HepG2 (cell line): ENCODE results near the gene C1QTNF1. TPM values are rescaled to one million over a fixed set of nuclear protein-coding genes. Genes with fewer than 3 reads are reported as not detected.
A peak's percentile ranks its signal among the peaks of the same experiment; 100 is the strongest.

ENCODE experiments used
- CCAR2 ChIP-seq: fragments of 200-400 bp; formaldehyde crosslinking; optimal IDR thresholded peaks from 2 replicates; pipeline ENCODE3; 2018; ENCODE audit warnings: low read depth, mild to moderate bottlenecking, low read length, moderate library complexity
- CEBPB ChIP-seq: IDR thresholded peaks from 2 replicates; pipeline ENCODE4 v1.6.1; 2011; ENCODE audit warnings: low read depth, low read length, improper control_type of control experiment, borderline replicate concordance
- ETV6 ChIP-seq: sonication (generic); formaldehyde crosslinking; conservative IDR thresholded peaks from 2 replicates; pipeline ENCODE4 v1.4.0; 2020; ENCODE audit warnings: missing genetic modification reagents
- HHEX ChIP-seq: IDR thresholded peaks from 2 replicates; pipeline ENCODE4 v1.6.1; 2016; ENCODE audit warnings: control low read depth
- HNRNPH1 ChIP-seq: fragments of 200-400 bp; formaldehyde crosslinking; optimal IDR thresholded peaks from 2 replicates; pipeline ENCODE3; 2017; ENCODE audit warnings: mild to moderate bottlenecking, low read depth, low read length
- HNRNPL ChIP-seq: fragments of 200-400 bp; formaldehyde crosslinking; IDR thresholded peaks from 2 replicates; pipeline ENCODE4 v1.6.1; 2017; ENCODE audit warnings: mild to moderate bottlenecking, low read depth, low read length
- KDM2A ChIP-seq: sonication (generic); formaldehyde crosslinking; IDR thresholded peaks from 2 replicates; pipeline ENCODE4 v1.4.0; 2020; ENCODE audit warnings: low read depth, missing genetic modification reagents, borderline replicate concordance
- KDM5B ChIP-seq: sonication (generic); formaldehyde crosslinking; IDR thresholded peaks from 2 replicates; pipeline ENCODE4 v1.4.0; 2020; ENCODE audit warnings: missing genetic modification reagents, mild to moderate bottlenecking, borderline replicate concordance
- MIXL1 ChIP-seq: IDR thresholded peaks from 2 replicates; pipeline ENCODE4 v1.6.1; 2016
- MTF2 ChIP-seq: sonication (generic); formaldehyde crosslinking; IDR thresholded peaks from 2 replicates; pipeline ENCODE4 v1.5.0; 2020; ENCODE audit warnings: missing genetic modification reagents, borderline replicate concordance
- NFKB2 ChIP-seq: sonication (generic); formaldehyde crosslinking; IDR thresholded peaks from 2 replicates; pipeline ENCODE4 v1.4.0; 2020; ENCODE audit warnings: missing genetic modification reagents, borderline replicate concordance
- PCBP2 ChIP-seq: fragments of 200-400 bp; formaldehyde crosslinking; optimal IDR thresholded peaks from 2 replicates; pipeline ENCODE3; 2018; ENCODE audit warnings: low read length, low read depth; ENCODE audit not compliant: poor library complexity, severe bottlenecking
- SMAD1 ChIP-seq: sonication (generic); formaldehyde crosslinking; IDR thresholded peaks from 2 replicates; pipeline ENCODE4 v1.4.0; 2020; ENCODE audit warnings: missing genetic modification reagents, low read depth, mild to moderate bottlenecking, borderline replicate concordance
- SMARCE1 ChIP-seq: fragments of 450-650 bp; IDR thresholded peaks from 2 replicates; pipeline ENCODE4 v1.6.1; 2017; ENCODE audit warnings: borderline replicate concordance
- ZNF296 ChIP-seq: sonication (generic); formaldehyde crosslinking; conservative IDR thresholded peaks from 2 replicates; pipeline ENCODE4 v1.5.0; 2020; ENCODE audit warnings: mild to moderate bottlenecking, missing genetic modification reagents
- ZNF335 ChIP-seq: sonication (generic); formaldehyde crosslinking; IDR thresholded peaks from 2 replicates; pipeline ENCODE4 v1.4.0; 2020; ENCODE audit warnings: missing genetic modification reagents
- ZNF441 ChIP-seq: sonication (generic); formaldehyde crosslinking; IDR thresholded peaks from 2 replicates; pipeline ENCODE4 v1.7.0; 2021; ENCODE audit warnings: missing genetic modification reagents, borderline replicate concordance
- ZNF557 ChIP-seq: sonication (generic); formaldehyde crosslinking; IDR thresholded peaks from 2 replicates; pipeline ENCODE4 v1.4.0; 2020; ENCODE audit warnings: missing genetic modification reagents
- ZNF572 ChIP-seq: sonication (generic); formaldehyde crosslinking; IDR thresholded peaks from 2 replicates; pipeline ENCODE4 v1.5.1; 2020; ENCODE audit warnings: mild to moderate bottlenecking, missing genetic modification reagents
- ZNF629 ChIP-seq: sonication (generic); formaldehyde crosslinking; conservative IDR thresholded peaks from 2 replicates; pipeline ENCODE4 v1.5.0; 2020; ENCODE audit warnings: missing genetic modification reagents
- ZNF670 ChIP-seq: sonication (generic); formaldehyde crosslinking; IDR thresholded peaks from 2 replicates; pipeline ENCODE4 v1.8.0; 2022; ENCODE audit warnings: mild to moderate bottlenecking, missing genetic modification reagents, borderline replicate concordance
- polyA plus RNA-seq, 8 experiments: library from polyadenylated mRNA; depleted of rRNA in 3 of 8; stranded (reverse) in 7 of 8; unstranded in 1 of 8; fragments of >200 nt; fragmentation: Illumina TruSeq in 4 of 8; extraction: Trizol in 4 of 8; gene quantifications; 2 replicates each; pipeline versions ENCODE4 v1.2.1 to v1.2.3, GENCODE V29; 2011 to 2016; ENCODE audit warnings: low read depth in 4 of 8, missing spikeins in 1 of 8, mixed read lengths in 1 of 8; ENCODE audit not compliant: insufficient read depth in 1 of 8
- total RNA-seq, 5 experiments: library from RNA; depleted of rRNA; stranded (reverse); fragments of >200 nt; fragmentation: Illumina TruSeq; extraction: Trizol; gene quantifications; 2 replicates each; pipeline ENCODE4 v1.2.3, GENCODE V29; 2016; ENCODE audit warnings: low read depth in 1 of 5
- TF ChIP-seq, protein P1 (sequence below): IDR thresholded peaks from 2 replicates; pipeline ENCODE4 v1.6.1; 2016; ENCODE audit warnings: low read depth, missing genetic modification reagents, missing compliant biosample characterization
- TF ChIP-seq, protein P2 (sequence below): sonication (generic); formaldehyde crosslinking; conservative IDR thresholded peaks from 2 replicates; pipeline ENCODE4 v1.4.0; 2020; ENCODE audit warnings: missing genetic modification reagents
- TF ChIP-seq, protein P3 (sequence below): sonication (generic); formaldehyde crosslinking; IDR thresholded peaks from 2 replicates; pipeline ENCODE4 v1.5.0; 2020; ENCODE audit warnings: mild to moderate bottlenecking, low read depth, missing genetic modification reagents, borderline replicate concordance
- TF ChIP-seq, protein P4 (sequence below): sonication (generic); formaldehyde crosslinking; IDR thresholded peaks from 2 replicates; pipeline ENCODE4 v1.4.0; 2020; ENCODE audit warnings: missing genetic modification reagents

The C1QTNF1 gene
- total and polyA plus RNA-seq, 2 of the 13 experiments (the other 11 are each of a cell fraction or from before 2014, with no cell fraction given) = 0.18 to 0.86 TPM

DNA sequence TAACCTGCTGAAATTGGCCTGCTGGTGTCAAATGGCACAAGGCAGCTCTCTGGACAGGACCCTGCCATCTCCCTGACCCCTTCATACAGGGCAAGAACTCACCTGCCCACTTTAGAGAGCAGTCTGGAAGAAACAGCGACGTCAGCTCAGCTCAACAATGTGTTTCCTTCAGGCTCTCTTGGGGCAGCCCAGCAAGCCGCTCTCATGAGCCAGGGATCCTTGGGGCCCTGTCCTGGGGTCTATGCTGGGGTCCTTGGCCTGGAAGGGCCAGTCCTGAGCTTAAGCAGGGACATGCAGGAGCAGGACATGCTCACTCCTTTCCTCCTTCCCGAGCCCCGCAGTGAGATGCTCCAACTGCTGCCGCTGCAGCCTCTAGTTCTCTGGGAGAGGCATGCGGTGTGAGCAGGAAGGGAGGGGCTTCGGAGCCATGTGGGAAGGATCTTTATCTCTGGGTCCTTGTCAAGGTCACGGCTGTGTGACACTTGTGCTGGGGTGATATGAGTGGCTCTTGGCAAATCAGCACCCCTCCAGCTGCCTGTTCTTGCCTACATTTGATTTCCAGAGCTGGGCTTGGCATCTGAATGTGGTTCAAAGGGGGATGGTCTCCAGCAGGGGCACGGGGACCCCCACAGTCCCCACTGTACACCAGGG lies 3.4 kb downstream of the C1QTNF1 start (continued):
- TF ChIP-seq, protein P1, sequence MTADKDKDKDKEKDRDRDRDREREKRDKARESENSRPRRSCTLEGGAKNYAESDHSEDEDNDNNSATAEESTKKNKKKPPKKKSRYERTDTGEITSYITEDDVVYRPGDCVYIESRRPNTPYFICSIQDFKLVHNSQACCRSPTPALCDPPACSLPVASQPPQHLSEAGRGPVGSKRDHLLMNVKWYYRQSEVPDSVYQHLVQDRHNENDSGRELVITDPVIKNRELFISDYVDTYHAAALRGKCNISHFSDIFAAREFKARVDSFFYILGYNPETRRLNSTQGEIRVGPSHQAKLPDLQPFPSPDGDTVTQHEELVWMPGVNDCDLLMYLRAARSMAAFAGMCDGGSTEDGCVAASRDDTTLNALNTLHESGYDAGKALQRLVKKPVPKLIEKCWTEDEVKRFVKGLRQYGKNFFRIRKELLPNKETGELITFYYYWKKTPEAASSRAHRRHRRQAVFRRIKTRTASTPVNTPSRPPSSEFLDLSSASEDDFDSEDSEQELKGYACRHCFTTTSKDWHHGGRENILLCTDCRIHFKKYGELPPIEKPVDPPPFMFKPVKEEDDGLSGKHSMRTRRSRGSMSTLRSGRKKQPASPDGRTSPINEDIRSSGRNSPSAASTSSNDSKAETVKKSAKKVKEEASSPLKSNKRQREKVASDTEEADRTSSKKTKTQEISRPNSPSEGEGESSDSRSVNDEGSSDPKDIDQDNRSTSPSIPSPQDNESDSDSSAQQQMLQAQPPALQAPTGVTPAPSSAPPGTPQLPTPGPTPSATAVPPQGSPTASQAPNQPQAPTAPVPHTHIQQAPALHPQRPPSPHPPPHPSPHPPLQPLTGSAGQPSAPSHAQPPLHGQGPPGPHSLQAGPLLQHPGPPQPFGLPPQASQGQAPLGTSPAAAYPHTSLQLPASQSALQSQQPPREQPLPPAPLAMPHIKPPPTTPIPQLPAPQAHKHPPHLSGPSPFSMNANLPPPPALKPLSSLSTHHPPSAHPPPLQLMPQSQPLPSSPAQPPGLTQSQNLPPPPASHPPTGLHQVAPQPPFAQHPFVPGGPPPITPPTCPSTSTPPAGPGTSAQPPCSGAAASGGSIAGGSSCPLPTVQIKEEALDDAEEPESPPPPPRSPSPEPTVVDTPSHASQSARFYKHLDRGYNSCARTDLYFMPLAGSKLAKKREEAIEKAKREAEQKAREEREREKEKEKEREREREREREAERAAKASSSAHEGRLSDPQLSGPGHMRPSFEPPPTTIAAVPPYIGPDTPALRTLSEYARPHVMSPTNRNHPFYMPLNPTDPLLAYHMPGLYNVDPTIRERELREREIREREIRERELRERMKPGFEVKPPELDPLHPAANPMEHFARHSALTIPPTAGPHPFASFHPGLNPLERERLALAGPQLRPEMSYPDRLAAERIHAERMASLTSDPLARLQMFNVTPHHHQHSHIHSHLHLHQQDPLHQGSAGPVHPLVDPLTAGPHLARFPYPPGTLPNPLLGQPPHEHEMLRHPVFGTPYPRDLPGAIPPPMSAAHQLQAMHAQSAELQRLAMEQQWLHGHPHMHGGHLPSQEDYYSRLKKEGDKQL = 0 out of 2 replicates have a peak, but pooled peaks have one; percentile 13
- no peak for TF ChIP-seq ETV6 (CRISPR knock-in tag)
- TF ChIP-seq PCBP2 = no peak
- peak; percentile 92 for TF ChIP-seq KDM5B (CRISPR knock-in tag)
- TF ChIP-seq NFKB2 (CRISPR knock-in tag) = no peak; the same call in 1 of the 2 replicates
- TF ChIP-seq ZNF441 (CRISPR knock-in tag) = no peak; the same call in 1 of the 2 replicates
- TF ChIP-seq, protein P2, sequence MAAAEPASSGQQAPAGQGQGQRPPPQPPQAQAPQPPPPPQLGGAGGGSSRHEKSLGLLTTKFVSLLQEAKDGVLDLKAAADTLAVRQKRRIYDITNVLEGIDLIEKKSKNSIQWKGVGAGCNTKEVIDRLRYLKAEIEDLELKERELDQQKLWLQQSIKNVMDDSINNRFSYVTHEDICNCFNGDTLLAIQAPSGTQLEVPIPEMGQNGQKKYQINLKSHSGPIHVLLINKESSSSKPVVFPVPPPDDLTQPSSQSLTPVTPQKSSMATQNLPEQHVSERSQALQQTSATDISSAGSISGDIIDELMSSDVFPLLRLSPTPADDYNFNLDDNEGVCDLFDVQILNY (CRISPR knock-in tag) = no peak
- no peak for TF ChIP-seq SMAD1 (CRISPR knock-in tag)
- TF ChIP-seq, protein P3, sequence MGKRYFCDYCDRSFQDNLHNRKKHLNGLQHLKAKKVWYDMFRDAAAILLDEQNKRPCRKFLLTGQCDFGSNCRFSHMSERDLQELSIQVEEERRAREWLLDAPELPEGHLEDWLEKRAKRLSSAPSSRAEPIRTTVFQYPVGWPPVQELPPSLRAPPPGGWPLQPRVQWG (CRISPR knock-in tag) = no peak
- TF ChIP-seq, protein P4, sequence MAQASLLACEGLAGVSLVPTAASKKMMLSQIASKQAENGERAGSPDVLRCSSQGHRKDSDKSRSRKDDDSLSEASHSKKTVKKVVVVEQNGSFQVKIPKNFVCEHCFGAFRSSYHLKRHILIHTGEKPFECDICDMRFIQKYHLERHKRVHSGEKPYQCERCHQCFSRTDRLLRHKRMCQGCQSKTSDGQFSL (CRISPR knock-in tag) = no peak; the same call in 1 of the 2 replicates
- TF ChIP-seq ZNF296 (CRISPR knock-in tag) = 0 out of 2 replicates have a peak, but pooled peaks have one; percentile 31
- TF ChIP-seq HNRNPL = no peak
- TF ChIP-seq ZNF670 (CRISPR knock-in tag) = no peak
- TF ChIP-seq CEBPB = no peak
- TF ChIP-seq HNRNPH1 = peak; percentile 61
- TF ChIP-seq ZNF557 = no peak
- no peak for TF ChIP-seq CCAR2
- no peak for TF ChIP-seq ZNF629
- peak; percentile 60 for TF ChIP-seq ZNF572
- no peak for TF ChIP-seq SMARCE1
- TF ChIP-seq ZNF335 (CRISPR knock-in tag) = peak; percentile 95
- TF ChIP-seq KDM2A (CRISPR knock-in tag) = peak; percentile 77; the same call in 1 of the 2 replicates
- TF ChIP-seq HHEX (CRISPR knock-in tag) = no peak
- peak; percentile 70; the same call in 1 of the 2 replicates for TF ChIP-seq MIXL1 (CRISPR knock-in tag)
- no peak for TF ChIP-seq MTF2
